Activated CD4-positive, alpha-beta T cell treated with anti-CD3 and anti-CD28 coated beads, Interleukin-2, Interleukin-4, amounts not matched to agents 100 ng/mL and 50 ng/mL, durations not matched to agents 16 hours and 8 hours (primary cell): ENCODE results near the gene EYS.
"Not testable (repeated sequence)": the region's sequence is repeated elsewhere in the genome, so short reads cannot be mapped to it uniquely, and the experiment has no call there.

ENCODE experiments used
- DNase-seq: peaks from one replicate; pipeline ENCODE4 v3.0.0-alpha.2; 2020; ENCODE audit warnings: low spot score

Gene EYS

DNA sequence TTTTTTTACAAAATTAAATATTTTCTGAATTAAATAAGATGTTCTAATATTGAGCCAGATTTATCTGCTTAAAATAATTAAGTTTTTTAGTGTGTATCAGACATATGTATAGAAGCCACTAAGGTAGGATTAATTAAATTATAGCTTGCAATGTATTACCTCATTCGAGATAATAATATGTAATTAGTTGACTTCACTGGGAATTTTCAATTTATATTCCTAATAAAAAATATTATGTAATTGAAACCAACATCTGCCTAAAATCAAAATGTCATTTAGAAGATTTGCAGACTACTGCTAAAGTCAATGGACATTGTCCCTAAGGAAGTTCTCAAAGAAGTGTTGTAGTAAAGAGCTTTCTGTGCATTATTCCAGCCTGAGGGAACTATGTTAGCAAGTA lies 254.7 kb downstream of the EYS start:
- no peak for DNase-seq

DNA sequence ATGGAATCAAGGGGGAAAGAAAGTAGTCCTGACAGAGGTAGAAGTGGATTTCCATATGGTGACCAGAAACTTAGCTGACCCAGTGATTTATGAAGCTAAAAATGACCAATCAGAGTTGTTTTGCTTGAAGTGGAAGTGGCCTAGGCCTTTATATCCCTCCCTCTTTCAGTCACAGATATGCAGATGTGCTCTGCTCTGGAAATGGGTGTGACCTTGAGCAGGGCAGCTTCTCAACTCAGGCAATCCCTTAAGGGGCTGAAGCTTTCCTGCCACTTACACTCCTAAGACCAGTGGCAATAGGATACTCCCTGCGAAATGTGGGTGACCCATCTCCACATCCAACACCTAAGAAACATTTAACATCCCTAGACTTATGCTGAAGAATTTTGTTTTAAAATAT lies 256.6 kb downstream of the EYS start:
- DNase-seq, result no peak

DNA sequence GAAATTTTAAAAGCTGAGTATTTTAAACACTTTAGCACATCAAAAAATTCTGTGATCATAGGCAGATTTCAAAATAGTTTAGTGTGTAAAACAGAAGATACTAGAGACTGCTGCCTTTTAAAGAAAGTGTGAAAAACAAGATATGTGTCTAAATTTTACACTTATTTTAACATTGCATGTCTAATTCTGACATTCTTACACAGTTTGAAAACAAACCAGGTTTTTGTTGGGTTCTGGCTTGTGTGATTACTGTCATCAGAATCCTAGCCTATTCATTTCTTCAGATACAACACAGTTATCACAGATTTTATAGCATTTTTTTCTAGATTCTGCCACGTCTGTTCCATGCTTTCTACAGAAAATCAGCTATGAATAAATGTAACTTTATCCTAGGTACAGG lies 257.1 kb downstream of the EYS start:
- DNase-seq, result no peak

DNA sequence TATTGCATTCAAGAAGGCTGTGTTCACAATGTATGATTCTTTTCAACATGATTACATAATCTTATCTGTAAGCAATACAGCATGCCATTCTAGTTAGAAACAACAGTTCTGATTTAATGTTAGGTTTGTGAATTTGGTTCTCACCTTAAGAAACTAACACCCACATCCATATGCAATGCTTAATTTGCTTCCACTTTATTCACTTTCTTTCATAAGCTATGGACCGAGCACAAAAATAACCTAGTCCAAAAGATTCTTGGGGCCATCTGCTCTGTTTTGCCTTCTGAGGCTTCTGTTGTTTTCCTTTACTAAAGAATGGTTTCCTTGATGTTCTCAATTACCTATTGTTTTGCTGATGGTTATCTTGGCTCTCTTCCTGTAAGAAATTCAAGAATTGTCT lies 258.2 kb downstream of the EYS start:
- DNase-seq, result no peak

DNA sequence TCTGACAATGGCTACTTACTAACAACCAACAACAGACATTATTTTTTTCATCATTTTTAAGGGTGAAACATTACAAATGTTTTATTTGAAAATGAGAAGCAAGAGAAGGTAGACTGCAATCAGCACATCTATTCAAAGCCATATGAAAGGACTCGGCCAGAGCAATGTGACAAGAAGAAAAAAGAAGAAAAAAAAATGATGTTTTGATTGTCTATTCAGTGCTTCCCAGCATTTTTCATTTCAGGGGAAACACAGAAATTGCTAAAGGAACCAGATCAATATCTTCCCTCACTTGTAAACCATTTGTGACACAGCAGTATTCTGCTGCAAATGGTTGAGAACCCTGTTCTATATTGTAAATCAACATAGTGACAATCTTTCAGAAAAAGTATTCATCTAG lies 270.7 kb downstream of the EYS start:
- no peak for DNase-seq

DNA sequence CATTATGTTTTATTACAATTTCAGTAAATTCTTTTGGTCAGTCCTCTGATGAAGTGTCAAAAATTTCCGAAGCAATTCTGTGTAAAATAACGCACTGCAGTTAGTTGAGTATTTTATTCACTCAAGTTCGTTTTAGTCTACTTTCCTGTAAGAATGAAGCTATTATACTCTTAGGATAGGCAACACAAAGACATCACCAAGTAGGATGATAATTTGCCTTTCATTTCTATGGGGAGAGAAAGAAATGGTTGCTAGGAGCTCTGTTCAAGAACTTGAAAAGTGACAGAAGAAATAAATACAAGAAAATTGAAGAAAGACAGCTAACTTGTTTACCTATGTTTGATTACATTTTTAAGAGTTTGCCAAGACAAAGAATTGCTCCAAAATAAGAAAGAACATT lies 290.4 kb downstream of the EYS start:
- no peak for DNase-seq

DNA sequence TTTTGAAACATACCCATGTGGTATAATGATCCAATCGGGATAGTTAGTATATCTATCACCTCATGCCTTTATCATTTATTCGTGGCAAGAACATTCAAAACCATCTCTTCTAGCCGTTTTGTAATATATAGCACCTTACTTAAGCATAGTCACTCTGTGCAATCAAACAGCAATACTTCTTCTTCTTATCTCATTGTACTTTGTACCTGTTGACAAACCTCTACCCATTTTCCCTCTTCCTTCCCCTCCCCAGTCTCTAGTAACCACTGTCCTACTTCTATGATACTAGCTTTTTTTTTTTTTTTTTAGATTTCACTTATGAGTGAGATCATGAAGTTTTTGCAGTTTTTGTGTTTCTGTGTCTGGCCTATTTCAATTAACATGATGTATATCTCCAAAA lies 296.7 kb downstream of the EYS start:
- DNase-seq, result no peak

DNA sequence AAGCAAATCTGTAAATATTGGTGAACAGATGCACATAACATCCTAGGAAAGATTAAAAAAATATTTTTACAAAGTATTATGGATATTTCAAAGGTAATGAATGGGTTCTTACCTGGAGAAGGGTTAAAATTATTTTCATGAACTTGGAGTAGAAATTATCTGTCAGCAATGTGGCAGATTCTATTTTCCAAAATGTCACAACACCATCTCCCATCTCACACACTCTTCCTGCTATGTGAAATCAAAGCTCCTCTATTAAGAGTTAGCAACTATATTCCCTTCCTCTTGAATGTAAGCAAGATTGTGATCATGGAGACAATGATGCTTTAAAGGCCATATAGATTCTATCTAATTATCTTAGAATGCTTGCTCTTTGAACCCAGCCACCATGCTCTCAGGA lies 304.5 kb downstream of the EYS start:
- no peak for DNase-seq

DNA sequence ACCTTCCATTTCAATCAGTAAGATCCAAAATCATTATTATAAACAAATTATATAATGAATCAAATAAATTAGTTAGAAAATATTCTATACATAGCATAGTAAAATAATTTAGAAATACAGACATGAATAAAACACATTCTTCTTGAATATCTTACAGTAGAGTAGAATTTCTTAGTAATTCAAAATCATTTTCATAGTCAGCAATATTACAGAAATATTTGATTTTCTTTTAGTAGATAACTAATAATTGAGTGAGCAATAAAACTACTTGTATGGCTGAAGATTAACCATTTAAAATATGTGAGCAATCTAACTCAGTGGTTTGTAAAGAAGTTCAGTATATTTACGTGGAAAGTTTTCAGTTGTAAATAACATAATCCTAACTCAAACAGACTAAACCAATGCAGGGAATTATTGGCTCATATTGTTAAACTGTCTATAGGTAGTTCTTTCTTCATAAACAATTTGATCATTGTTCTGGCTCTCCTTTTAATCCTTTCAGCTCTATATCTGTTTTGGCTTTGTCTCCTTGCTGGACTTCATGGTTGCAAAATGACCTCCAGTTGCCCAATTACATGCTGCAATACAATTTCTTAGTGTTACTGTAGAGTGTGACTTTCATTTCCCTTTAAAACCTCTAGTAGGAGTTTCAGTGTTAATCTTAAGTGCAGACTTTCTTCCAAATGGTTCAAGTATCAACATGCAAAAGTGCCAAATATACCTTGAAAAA lies 307.5 kb downstream of the EYS start:
- DNase-seq, result no peak

DNA sequence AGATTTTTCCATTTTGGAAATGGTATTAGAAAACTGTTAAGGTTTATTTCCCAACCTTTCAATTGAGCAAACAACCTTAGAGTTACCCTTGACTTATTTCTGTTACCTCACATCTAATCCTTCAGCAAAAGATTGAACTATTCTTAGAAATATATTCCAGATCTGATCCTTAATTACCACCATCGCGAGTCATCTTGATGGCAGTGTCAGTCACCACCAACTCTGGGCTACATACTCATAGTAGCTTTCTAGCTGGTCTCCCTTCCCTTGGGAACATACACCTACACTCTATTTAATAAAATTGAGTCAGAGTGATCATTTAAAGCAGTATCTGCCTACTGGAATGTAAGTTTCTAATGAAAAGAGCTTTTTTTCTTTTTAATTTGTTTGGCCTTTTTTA lies 308.2 kb downstream of the EYS start:
- DNase-seq, result no peak

DNA sequence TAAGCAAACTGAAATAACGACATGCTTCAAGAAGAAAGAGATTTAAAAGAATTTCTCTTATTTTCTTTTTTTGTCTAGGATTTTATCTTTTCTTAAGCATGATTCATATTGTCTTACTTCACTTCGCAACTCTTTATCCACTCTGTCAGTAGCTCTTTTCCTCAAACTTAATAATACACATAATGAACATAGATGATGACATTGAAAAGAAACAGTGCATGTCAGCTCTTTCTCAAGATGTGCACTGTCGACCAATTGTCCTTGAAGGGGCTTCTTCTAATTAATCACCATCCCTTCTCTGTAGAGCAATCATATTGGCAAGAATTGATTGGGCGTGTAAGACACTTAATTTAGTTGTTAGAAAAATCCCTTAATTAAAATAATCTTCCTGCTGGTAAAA lies 356.5 kb downstream of the EYS start:
- DNase-seq, result no peak

DNA sequence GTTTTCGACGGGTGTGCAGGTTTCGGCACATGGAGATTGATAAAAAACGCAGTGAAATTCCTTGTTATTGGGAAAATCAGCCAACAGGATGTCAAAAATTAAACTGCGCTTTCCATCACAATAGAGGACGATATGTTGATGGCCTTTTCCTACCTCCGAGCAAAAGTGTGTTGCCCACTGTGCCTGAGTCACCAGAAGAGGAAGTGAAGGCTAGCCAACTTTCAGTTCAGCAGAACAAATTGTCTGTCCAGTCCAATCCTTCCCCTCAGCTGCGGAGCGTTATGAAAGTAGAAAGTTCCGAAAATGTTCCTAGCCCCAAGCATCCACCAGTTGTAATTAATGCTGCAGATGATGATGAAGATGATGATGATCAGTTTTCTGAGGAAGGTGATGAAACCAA lies 404.4 kb downstream of the EYS start:
- not testable (repeated sequence) for DNase-seq

DNA sequence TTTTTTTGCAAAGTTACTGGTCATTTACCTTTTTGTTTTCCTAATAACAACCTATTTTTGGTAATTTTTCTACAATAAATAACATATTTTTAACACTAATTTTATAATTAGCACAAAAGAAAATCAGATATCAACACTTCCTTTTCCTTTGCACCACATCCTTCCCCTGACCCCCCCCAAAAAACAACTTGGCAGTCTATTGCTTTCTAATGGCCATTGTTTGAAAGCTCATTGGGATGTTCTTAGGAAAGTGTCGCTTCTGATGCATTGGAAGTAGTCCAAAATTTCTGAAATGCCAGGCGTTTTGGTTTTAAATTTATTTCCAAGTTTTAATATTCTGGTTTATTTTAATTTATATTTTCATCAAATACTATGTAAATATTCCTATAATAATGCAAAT lies 407.8 kb downstream of the EYS start:
- DNase-seq, result no peak

DNA sequence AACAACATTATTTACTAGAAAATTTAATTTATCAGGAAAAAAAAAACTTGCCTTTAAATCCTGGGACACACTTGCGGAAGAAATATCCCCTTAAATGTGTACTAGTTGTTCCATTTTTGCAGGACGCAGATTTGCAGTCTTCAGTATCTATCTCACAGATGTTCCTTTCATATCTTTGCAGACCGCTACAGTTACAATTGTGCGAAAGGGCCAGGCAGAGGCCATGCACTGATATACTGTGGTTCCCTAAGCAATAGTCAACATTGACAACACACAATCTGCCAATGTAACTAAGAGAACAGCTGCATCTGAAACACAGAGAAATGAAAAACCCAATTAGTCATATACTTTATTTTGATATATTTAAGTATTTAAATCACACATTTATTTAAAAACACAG lies 411.2 kb downstream of the EYS start:
- DNase-seq, result no peak

DNA sequence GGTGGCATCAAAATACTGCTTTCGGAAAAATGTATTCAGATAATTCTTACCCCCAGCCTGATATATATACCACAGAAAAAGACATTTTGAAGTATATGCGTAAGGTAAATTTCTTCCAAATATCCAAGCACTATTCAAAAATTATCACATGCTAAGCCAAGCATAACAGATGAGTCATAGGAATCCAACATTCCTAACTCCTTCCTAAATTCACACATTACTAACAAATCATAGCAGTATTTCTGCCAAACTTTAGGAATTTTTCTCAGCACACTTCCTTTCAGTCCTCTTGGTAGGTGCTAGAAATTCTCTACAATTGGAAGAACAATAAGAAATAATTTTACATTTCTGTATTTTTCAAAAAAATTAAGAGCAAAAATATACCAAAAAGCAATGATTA lies 417.5 kb downstream of the EYS start:
- no peak for DNase-seq

DNA sequence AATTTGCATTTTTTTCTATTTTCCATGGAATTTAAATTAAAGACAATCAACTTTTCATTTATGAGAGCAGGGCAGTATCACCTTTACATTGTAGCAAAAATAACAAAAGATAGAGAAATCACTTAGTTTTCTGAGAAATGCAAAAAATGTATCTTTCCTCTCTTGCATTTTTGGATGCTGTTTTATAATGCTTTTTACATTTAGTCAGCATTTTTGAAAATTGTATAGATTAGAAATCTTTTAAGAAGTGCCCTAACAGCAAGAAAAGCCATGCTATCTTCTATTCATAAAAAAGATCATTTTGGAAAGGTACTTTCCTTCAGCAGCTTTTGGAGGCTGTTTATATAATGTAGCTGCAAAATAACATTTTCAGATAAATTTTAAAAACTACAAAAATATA lies 421.8 kb downstream of the EYS start:
- DNase-seq, result no peak

DNA sequence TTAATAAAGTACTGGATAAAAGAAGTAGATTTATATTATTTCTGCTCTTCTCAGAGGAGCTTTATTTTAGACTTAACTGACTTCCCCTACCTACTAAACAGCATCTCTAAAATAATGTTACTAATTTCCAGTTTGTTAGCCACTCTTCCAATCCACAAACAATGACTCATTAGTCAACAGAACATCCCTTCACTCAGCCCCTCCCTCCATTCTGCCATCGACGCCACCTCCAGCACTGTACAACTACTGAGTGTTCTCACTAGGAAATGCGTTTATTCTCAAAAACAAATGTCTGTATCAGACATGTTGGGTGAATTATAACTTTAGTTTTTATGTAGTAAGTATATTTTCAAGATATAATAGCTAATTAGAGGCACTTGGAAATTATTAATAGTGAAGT lies 427.0 kb downstream of the EYS start:
- DNase-seq, result no peak

DNA sequence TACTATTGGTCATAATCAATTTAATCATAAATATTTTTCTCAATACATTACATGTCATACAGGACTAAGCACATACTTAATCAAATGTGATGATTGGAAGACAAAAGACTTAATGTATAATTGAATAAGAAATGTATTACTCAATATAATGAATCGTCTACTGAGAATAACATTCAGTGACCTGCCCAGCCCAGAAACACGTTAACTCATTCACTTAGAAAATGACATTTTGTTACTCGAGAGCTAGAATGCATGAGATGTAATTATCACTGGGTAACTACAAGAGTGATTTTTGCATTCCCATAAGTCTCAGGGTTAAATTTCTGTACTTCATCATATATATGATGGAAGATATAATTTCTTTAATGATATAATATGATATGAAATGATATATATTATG lies 444.8 kb downstream of the EYS start:
- no peak for DNase-seq

DNA sequence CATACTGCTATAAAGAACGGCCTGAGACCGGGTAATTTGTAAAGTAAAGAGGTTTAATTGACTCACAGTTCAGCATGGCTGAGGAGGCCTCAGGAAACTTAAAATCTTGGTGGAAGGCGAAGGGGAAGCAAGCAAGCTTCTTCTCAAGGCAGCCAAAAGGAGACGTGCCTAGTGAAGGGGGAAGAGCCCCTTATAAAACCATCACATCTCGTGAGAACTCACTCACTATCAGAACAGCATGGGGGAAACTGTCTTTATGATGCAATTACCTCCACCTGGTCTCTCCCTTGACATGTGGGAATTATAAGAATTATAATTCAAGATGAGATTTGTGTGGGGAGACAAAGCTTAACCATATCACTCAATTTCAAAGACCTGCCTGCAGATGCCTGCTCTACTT lies 447.0 kb downstream of the EYS start:
- no peak for DNase-seq

DNA sequence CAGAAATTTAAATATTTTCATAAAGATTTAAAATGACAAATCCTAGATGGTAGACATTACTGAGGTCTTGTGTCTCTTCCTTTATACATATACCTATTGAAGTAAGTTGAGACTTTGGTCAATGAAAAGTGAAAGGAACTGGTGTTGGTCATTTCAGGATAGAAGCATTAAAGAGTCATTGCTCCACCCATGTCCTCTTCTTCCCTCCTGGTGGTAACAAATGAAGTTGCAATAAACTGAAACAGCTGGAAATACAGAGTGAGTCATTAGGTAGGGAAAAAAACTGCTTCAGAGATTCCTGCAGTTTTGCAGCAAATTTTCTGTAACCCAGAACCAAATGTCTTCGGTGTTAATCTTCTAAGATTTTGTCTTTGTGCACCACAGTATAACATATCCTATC lies 448.0 kb downstream of the EYS start:
- no peak for DNase-seq

DNA sequence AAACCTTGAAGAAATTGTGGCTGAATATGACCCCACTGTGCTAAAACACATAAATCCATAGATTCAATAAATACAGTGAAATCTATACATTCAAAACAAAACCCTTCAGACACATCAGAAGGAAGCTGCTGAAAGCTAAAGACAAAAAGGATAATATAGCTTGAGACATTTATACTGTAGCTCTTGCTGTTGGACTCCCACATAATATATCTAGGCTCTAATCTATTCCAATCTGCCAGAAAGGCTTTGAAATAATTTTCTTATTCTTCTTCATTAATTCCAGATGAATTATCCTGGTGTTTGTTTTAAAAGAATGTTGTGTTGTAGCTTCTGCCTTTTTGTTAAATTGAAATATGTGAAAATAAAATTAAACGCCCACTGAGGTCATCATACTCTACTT lies 454.0 kb downstream of the EYS start:
- no peak for DNase-seq

DNA sequence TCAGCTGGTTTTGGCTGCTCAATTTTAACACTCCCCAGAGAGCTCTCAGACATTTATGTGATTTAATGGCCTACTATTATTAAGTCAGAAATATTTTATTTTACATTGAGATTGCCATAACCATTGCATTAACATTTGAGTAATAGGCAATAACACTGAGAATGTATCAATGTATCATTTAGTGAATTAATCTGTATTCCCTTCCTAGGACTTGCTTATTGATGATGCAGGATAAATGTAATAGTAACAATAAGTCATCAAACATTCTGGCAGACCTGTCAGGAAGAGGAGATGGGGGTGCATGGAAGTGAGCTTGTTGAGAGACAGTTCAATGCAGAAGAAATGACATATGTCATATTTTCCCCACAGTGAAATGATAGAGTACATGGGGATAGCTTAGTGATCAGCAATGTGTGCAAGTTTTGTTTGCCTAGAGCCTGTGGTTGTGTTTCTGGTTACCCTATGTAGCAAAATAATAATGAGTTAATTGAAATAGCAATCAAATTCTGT lies 458.9 kb downstream of the EYS start:
- no peak for DNase-seq

DNA sequence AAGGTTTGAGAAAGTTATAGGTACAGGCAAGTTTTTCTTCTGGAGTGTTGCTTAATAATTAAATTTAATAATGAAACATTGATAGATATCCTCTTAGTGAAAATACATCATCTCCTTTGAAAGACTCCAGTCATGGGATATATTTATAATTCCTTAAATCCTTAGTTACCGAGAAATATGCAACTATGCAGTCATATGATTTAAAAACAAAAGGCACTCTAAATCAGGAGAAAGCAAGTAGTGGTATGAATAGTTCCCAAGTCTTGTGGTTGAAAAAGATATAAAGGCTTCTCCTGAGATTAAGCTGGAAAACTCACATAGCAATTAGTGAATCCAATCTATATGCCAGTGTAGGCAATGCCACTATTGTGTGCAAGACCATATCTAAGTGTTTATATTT lies 475.4 kb downstream of the EYS start:
- DNase-seq, result no peak

DNA sequence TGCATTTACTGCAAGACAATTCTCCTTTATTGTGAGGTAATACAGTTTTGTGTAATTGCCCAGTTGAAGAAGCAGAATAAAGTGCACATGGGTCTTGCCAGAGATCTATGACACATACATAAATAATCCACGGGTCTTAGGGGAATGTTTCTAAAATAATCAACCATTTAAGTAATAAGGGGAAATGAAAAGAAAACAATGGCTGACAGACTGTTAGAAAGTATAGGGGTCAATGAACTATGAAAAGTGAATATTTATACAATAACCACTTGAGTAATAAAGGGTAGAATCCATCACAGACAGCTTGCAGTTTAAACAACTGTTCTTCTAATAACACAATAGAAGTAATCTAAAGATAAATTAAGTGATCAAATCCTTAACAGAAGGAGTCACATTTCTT lies 477.2 kb downstream of the EYS start:
- DNase-seq, result no peak

DNA sequence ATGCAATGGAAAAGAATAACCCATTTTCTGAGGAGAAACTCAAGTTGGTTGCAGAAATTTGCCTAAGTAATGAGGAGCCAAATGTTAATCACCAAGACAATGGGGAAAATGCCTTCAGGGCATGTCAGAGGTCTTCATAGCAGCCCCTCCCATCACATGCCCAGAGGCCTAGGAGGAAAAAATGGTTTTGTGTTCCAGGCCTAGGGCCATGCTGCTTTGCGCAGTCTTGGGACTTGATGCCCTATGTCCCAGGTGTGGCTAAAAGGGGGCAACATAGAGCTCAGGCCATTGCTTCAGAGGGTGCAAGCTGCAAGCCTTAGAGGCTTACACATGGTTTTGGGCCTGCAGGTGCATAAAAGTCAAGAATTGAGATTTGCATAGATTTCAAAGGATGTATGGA lies 485.9 kb downstream of the EYS start:
- DNase-seq, result no peak
